ENCODE data around the gene HOXD4. TPM values are rescaled to one million over a fixed set of nuclear protein-coding genes. Genes with fewer than 3 reads are reported as not detected.

HOXD4 gene
- polyA plus RNA-seq, 4 donors: 40.2 to 47.1 (median 41.9) TPM

- DNase-seq (ENCODE audit: low read depth in 4 of 4, low spot score in 3 of 4): no peak
Observed at GRCh38 chr2:176124947-176125771, 26.2 kb upstream of the HOXD4 start.

DNA sequence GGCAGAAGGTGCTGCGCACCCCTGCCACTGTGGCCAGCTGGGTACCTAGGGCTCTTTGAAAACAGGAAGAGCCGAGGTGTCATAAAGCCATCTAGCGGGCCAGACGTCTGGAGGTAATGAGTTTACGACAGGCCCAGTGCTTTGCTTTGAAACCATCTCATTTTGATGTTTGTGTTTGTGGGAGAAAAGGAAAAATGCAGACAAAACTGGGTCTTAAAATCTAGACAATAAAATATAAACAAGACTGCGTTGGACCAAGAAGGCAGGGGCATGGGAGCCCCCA is 25.6 kb upstream of the HOXD4 start:
- DNase-seq (ENCODE audit: low read depth in 4 of 4, low spot score in 3 of 4): no peak

DNA sequence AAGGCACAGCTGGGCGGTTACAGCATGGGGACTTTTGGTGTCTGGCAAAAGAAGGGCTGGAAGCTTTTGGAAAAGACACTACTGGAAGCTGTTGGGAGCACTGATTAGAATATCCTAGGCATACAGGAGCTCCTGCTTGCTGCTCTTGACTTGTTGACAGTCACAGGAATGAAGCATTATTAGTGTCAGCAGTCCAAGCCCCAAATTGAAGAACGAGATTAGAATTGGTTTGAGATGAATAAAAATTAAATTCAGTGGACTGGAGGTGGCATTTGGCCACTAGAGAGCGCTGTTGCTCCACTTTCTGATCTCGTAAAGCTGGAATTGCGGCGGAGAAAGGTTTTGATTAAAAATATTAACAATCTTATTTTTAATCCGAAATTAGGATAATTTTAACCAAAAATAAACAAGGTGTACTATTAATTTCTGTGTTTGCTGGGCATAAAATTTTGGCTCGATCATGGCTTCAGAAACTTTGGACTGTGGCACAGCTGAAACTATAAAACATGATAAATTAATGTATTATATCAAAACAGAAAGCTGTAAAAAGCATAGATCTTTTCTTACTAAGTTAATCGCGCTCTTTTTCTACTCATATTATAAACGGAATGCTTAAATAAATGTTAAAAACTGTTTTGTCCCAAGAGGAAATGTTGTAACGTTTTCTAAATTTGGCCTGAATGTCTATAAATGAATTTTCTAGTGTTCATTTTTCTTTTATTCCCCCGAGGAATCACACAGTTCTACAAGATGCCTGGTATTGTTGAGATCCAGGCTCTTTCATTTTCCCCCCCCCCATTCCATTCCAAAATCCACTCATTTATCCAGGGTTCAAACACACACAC is 24.2 kb upstream of the HOXD4 start:
- DNase-seq (ENCODE audit: low read depth in 4 of 4, low spot score in 3 of 4): no peak

DNA sequence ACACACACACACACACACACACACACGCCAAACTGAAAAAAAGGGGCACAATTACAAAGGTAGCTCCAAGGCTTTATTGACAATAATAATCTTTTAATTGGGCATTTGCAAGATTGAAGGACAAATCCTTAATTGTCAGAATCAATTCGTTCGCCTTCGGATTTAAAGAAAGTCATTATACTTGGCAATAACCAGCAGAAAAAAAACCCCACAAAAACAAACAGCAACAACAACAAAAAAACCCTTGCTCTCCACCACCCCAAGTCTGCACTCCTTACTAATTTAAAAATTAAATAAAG is 23.6 kb upstream of the HOXD4 start:
- DNase-seq (ENCODE audit: low read depth in 4 of 4, low spot score in 3 of 4): no peak

DNA sequence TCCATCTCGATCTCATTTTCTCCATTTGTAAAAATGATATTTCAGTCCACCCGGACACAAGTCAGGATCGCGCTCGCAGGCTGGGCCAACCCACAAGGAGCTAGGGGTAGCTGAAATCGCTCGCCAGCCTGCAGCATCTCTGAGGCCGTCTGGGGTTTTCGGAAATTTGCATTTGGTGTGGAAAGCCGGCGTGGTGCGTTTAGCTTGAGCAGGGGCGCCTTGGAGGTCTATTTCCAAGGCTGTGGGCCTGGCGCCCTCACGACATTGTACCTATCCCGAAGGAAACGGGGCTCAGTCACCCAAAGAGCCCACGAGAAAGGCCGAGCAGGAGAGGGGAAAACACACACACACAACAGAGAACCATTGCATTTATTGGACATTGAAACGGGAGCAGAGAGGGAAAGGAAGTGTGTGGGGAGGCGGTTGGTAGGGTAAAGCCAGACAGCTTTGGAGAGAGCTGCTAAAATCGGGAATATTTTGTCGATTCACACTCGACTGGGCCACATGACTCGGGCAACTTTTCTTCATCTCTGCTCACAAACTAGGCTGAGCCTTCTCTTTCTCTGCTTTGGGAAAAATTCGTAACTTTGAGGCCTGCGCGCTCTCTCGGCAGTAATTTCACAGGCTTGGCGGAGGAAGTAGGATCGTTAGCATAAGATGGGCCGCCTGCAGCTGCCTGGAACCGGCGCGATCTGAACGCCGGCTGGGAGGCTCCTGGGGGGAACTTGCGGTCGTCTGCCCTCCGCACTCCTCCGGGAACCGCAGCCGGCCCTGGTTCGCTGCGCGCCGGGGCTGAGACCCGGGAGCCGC is 23.0 kb upstream of the HOXD4 start:
- no peak for DNase-seq (ENCODE audit: low read depth in 4 of 4, low spot score in 3 of 4)

DNA sequence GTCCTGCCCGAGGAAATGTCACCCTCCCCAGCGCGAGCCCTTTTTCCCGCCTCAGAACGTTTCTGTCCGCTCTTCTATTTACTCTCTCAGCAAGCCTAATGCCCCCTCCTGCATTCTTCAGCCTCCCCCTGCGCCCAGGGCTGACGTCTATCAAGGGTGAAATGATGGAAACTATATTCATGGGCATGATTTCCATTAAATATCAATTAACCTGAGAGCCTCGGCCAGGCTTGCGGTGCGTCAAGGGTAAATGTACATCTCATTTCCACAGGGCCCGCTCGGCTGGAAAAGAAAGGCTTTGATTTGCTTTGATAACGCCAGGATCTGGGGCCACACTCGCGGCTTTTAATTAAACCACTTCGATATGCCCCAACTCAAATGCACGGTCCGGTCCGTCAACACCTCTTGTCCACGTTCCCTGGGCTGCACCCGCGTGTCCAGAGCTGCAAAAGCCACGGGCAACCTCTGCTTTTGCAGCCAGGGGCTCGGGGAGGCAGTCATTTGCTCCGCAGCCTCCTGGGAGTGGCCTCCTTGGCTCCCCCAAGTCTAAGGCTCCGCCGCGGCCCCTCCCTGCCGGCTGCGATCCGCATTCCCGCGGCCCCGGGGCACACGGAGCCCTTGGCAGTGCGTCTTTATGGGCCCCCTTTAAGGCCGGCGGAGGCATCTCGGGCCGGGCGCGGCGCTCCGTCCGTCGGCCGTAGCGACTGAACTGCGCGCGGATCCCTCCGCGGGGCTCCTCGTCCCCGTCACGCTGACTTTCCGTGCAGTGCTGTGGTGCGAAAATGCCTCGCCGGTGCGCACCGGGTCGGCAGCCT is 22.2 kb upstream of the HOXD4 start, which contains the start of gene HOXD8:
Gene HOXD8 (plus strand): TSS at position 724 of the 815 bp plus-strand sequence. CDS start 662 bp downstream, outside the sequence.
- DNase-seq (ENCODE audit: low read depth in 4 of 4, low spot score in 3 of 4): no peak

DNA sequence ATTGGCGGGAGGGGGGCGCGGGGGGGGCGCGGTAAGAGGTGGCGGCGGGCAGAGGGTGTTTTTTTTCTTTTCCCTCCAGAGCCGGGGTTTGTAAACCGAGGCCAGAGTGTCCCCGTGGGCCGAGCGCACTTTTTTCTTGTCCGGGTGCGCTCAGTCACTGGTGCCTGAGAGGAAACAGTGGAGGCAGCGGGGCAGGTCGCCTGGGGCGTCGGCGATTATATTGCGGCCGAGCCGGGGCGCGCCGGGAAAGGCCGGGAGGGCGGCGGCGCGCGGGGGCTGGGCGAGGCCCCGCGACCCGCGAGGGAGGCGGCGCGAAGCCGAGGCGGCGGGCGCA is 21.6 kb upstream of the HOXD4 start:
- no peak for DNase-seq (ENCODE audit: low read depth in 4 of 4, low spot score in 3 of 4)

GRCh38 chr2:176130147-176130956 is 21.0 kb upstream of the HOXD4 start:
- DNase-seq (ENCODE audit: low read depth in 4 of 4, low spot score in 3 of 4): peak in 2 of 4 donors; percentile 81 to 91

- no peak for DNase-seq (ENCODE audit: low read depth in 4 of 4, low spot score in 3 of 4)
Observed at GRCh38 chr2:176130957-176131847, 20.1 kb upstream of the HOXD4 start.

GRCh38 chr2:176131848-176132158 is 19.5 kb upstream of the HOXD4 start:
- no peak for DNase-seq (ENCODE audit: low read depth in 4 of 4, low spot score in 3 of 4)

- DNase-seq (ENCODE audit: low read depth in 4 of 4, low spot score in 3 of 4): no peak
Observed at GRCh38 chr2:176132205-176133171, 18.9 kb upstream of the HOXD4 start.

DNA sequence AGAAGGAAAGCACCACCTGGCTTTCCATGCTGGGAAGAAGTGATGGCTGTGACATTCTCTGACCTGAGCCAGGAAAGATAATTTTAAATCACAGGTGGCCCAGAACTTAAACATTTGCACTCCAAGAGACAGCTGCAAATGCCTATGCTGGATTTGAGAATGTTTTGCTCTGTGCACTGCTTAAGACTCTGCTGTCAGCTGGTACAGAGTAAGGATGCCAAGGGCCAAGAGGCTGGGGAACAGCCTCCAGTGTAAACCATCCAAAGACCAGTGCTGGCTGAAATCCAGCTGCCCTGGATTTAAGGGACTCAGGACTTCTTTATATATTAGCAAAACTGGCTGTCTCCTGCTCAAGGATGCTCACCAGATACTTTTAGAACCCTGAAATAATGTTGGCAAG is 18.0 kb upstream of the HOXD4 start:
- DNase-seq (ENCODE audit: low read depth in 4 of 4, low spot score in 3 of 4): no peak

DNA sequence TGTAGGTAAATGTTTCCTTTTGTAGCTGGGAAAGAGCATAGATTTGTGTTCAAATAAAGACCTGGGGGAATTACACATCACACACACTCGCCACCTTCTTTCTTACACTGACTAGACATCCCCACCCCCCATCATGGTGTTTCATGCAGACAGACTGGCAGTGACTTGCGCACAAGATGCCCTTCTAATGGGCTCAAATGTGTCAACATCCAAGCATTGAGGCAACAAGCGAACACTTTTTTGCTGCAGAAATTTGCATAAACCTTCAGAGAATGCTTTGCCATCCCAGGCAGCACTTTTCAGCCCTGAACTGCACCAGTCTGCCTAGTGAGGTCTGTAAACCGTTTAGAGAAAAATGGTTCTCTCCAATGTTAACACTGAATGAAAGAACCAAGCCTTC is 17.3 kb upstream of the HOXD4 start:
- no peak for DNase-seq (ENCODE audit: low read depth in 4 of 4, low spot score in 3 of 4)

DNA sequence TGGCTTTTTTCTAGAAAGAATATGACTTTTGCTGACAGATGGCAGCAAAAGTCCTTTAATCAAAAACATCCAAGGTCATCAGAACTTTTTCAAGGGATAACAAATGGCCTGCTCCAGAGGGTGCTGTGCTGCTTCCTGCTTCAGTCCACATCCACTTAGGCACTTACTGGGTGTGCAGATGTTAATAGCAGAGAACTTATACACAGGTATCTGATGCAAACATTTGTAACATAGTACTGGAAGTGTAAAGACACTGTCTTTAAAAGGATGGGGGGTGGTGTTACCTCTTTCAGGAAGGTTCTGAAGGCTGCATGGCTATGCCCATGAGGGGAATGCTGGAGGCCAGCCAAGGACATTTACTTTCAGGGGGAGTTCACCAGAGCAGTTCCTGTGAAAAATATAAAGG is 16.3 kb upstream of the HOXD4 start:
- no peak for DNase-seq (ENCODE audit: low read depth in 4 of 4, low spot score in 3 of 4)

- DNase-seq (ENCODE audit: low read depth in 4 of 4, low spot score in 3 of 4): no peak
Observed at GRCh38 chr2:176136374-176137251, 14.7 kb upstream of the HOXD4 start.

DNA sequence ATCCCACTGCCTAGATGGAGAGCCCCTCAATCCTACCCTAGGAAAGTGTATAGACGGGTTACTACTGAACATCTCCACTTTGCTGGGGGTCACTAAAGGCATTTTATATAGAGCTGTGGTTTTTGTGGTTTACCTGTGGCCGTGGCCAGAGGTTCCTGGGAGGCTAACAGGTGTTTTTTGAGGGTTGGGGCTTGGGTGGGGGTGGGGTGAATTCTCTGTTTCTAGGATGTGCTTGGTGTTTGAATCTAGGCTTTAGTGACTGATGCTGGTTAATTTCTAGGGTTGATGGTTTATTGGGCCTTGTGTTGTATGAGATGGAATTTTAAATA is 14.1 kb upstream of the HOXD4 start:
- no peak for DNase-seq (ENCODE audit: low read depth in 4 of 4, low spot score in 3 of 4)

- no peak for DNase-seq (ENCODE audit: low read depth in 4 of 4, low spot score in 3 of 4)
Observed at GRCh38 chr2:176137906-176138305, 13.4 kb upstream of the HOXD4 start.

Measured in right renal pelvis (tissue), 4 donors.